ENCODE results near the gene ZNF780B. TPM values are rescaled to one million over a fixed set of nuclear protein-coding genes. Genes with fewer than 3 reads are reported as not detected.
A peak's percentile ranks its signal among the peaks of the same experiment; 100 is the strongest.

The ZNF780B gene
- total RNA-seq, 1 experiment from 2014 or later, result 10.2 TPM

- TF ChIP-seq CTCF (IDR thresholded peaks at IDR 0.05; ENCODE audit: unreplicated experiment), result no peak
- CTCF ChIA-PET, result no interaction called here
Measured at GRCh38 chr19:40009674-40010073, 46.4 kb downstream of the ZNF780B start.

GRCh38 chr19:40006273-40006691 lies 49.7 kb downstream of the ZNF780B start:
- intact Hi-C loops (cut with micrococcal nuclease), result no loop called here
- TF ChIP-seq CTCF (IDR thresholded peaks at IDR 0.05; ENCODE audit: unreplicated experiment), result no peak
- no peaks in the 10 kb centered on the region for H3K27me3 Mint-ChIP-seq (ENCODE audit: insufficient read depth, unreplicated experiment)
- H3K4me3 Mint-ChIP-seq (ENCODE audit: unreplicated experiment), result no peak overlapping the region
- BruUV-seq (replicated peaks), result no TSS peak
- H3K27ac Mint-ChIP-seq (ENCODE audit: low read depth, unreplicated experiment), result no peak overlapping the region
- H3K36me3 Mint-ChIP-seq (ENCODE audit: insufficient read depth, unreplicated experiment), result peaks cover 47% of the 10 kb centered on the region
- peaks cover 19% of the 10 kb centered on the region for H3K9me3 Mint-ChIP-seq (ENCODE audit: unreplicated experiment)
- ChIA-PET POLR2A (no interaction called here), CTCF (no interaction called here)
- peak; percentile 62 for DNase-seq (ENCODE audit: unreplicated experiment)
- H3K4me1 Mint-ChIP-seq (ENCODE audit: insufficient read depth, unreplicated experiment), result peaks cover 6% of the 10 kb centered on the region

More at GRCh38 chr19:40009674-40010073, 46.4 kb downstream of the ZNF780B start:
- Mint-ChIP-seq H3K27me3 (ENCODE audit: insufficient read depth, unreplicated experiment) (no peaks in the 10 kb centered on the region), H3K27ac (ENCODE audit: low read depth, unreplicated experiment) (no peak overlapping the region), H3K9me3 (ENCODE audit: unreplicated experiment) (peaks cover 19% of the 10 kb centered on the region), H3K4me1 (ENCODE audit: insufficient read depth, unreplicated experiment) (peaks cover 6% of the 10 kb centered on the region), H3K36me3 (ENCODE audit: insufficient read depth, unreplicated experiment) (peaks cover 60% of the 10 kb centered on the region), H3K4me3 (ENCODE audit: unreplicated experiment) (no peak overlapping the region)
- no TSS peak for BruUV-seq (replicated peaks)
- POLR2A ChIA-PET, result interaction anchor here (0.6 kb wide), 1 partner anchor 1215 kb away, joined by 4 read pairs; no protein-coding TSS in a partner anchor
- intact Hi-C loops (cut with micrococcal nuclease), result no loop called here
- no peak for DNase-seq (ENCODE audit: unreplicated experiment)

GRCh38 chr19:40005691-40006272 lies 50.2 kb downstream of the ZNF780B start:
- intact Hi-C loops (cut with micrococcal nuclease), result no loop called here
- Mint-ChIP-seq H3K36me3 (ENCODE audit: insufficient read depth, unreplicated experiment) (peaks cover 42% of the 10 kb centered on the region), H3K4me1 (ENCODE audit: insufficient read depth, unreplicated experiment) (peaks cover 6% of the 10 kb centered on the region), H3K4me3 (ENCODE audit: unreplicated experiment) (no peak overlapping the region), H3K27me3 (ENCODE audit: insufficient read depth, unreplicated experiment) (no peaks in the 10 kb centered on the region), H3K9me3 (ENCODE audit: unreplicated experiment) (peaks cover 19% of the 10 kb centered on the region), H3K27ac (ENCODE audit: low read depth, unreplicated experiment) (no peak overlapping the region)
- no peak for DNase-seq (ENCODE audit: unreplicated experiment)
- TF ChIP-seq CTCF (IDR thresholded peaks at IDR 0.05; ENCODE audit: unreplicated experiment), result no peak
- CTCF ChIA-PET, result no interaction called here
- no TSS peak for BruUV-seq (replicated peaks)
- POLR2A ChIA-PET, result no interaction called here

- Mint-ChIP-seq H3K4me3 (ENCODE audit: unreplicated experiment) (peak overlapping the region; percentile 91), H3K9me3 (ENCODE audit: unreplicated experiment) (no peaks in the 10 kb centered on the region), H3K4me1 (ENCODE audit: insufficient read depth, unreplicated experiment) (peaks cover 13% of the 10 kb centered on the region), H3K36me3 (ENCODE audit: insufficient read depth, unreplicated experiment) (peaks cover 6% of the 10 kb centered on the region), H3K27me3 (ENCODE audit: insufficient read depth, unreplicated experiment) (no peaks in the 10 kb centered on the region), H3K27ac (ENCODE audit: low read depth, unreplicated experiment) (peak overlapping the region; percentile 93)
- intact Hi-C loops (cut with micrococcal nuclease), result no loop called here
- CTCF ChIA-PET, result interaction anchor here (0.5 kb wide), 1 partner anchor 383 kb away, joined by 3 read pairs; no protein-coding TSS in a partner anchor
- POLR2A ChIA-PET, result interaction anchor here (1.0 kb wide), 1 partner anchor 18 kb away, joined by 3 read pairs; no protein-coding TSS in a partner anchor
- TF ChIP-seq CTCF (IDR thresholded peaks at IDR 0.05; ENCODE audit: unreplicated experiment), result no peak
- DNase-seq (ENCODE audit: unreplicated experiment), result peak; percentile 13
- no TSS peak for BruUV-seq (replicated peaks)
Measured at GRCh38 chr19:39998501-39998900, 57.5 kb downstream of the ZNF780B start.
